GM21528 (cell line): ENCODE measurements around the gene PACSIN1.

ENCODE experiments used
- ATAC-seq: cut with Tn5 transposase; IDR thresholded peaks from one replicate; pipeline ENCODE4 v1.9.1; 2021; ENCODE audit warnings: mild to moderate bottlenecking, moderate library complexity; ENCODE audit not compliant: unreplicated experiment, low FRiP score

PACSIN1 gene

DNA sequence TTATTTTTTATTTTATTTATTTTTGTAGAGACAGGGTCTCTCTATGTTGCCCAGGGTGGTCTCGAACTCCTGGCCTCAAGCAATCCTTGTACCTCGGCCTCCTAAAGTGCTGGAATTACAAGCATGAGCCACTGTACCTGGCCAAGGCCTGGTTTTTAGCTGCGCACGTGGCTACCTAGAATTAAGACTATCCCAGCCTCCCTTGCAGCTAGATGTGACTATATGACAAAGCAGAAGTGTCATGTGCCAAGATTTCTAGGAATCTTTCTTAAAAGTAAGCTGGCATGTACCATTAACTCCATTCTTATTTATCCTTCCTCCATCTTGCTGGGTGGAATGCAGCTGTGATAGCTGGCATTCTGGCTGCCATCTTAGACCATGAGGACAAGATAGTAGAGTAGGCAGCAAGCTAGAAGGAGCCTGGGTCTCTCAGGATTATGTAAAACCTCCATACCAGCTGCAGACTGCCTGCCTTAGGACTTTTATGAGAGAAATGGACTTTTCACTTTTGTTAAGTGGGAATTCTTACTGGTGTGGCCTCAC lies 92.4 kb downstream of the PACSIN1 start:
- ATAC-seq = no peak

DNA sequence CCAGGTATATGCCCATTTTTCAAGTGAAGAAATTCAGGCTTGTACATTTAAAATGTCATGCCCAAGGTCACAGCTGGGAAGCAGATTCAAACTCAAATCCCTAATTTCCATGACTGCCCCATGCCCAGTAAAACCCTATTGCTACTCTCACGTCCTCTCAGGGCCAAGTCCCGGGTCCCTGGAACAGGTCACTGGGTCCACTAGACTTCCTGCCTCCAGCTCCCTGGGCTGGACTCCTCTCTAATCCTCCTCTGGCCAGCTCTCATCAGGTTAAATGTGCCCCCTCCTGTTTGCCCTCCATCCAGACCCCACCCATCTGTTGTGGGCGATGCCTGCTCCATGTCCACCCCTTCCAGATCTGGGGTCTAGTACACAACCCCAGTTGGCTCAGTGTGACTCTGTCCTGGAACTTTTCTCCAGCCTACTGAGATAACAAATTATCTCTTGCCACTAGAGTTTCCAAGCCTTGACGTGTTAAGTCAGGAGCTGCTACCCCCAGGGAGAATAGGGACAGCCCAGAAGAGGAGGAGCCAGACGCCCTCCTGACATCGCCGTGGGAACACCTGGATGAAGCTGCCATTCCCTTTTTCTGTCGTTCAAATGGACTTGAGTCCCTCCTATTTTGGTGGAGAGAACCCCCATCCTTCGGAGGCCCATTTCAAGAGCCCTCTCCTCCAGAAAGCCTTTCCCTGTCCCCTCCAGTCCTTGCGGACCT lies 93.9 kb downstream of the PACSIN1 start:
- ATAC-seq = no peak

DNA sequence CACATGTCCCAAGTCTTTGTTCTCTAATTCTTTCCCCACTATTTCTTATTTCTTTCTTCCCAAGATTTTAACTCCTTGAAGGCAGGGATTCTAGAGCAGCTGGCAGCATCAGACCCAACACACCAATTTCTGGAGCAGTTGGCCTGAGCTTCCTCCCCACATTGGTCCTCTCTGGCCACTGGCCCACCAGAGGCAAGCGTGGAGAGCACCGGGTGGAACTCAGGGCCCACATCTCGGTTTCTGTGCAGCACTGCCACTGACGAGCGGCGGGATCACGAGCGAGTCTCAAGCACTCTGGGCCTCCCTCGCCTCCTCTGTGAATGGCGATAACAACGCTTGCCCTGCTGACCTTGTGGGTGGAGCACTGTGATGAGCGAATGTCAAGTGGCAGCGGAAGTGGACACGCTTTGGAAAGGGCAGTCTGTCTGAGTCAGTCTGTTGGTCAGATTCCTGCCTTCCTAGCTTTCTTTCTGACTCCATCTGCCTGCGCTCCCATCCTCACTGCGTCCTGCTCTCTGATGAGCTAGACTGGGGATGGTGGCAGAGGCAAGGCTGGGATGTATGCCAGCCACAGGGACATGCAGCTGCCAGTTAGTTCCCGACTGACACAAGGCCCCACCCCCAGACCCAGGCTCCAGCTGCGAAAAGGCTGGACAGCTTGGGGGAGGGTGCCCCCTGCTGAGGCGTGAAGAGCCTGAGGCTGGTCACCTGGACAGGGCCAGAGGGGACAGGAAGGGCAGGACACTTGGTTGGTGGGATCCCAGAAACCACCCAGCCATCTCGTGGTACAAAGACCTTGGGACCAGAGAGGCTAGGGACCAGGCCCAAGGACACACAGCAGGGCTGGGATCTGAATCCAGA lies 94.7 kb downstream of the PACSIN1 start:
- no peak for ATAC-seq

DNA sequence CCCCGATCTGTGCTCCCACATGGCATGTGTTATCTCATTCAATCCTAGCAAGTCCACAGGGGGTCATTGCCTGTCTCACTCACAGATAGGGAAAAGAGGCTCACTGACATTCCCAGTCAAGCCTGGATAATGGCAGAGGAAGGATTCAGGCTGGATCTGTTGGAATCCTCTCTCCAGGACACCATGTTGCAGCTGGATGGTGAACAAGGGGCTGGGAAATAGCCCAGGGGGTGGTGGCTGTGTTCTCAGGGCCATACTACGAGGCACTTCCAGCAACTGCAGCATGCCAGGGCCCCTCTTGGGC lies 95.3 kb downstream of the PACSIN1 start:
- no peak for ATAC-seq

DNA sequence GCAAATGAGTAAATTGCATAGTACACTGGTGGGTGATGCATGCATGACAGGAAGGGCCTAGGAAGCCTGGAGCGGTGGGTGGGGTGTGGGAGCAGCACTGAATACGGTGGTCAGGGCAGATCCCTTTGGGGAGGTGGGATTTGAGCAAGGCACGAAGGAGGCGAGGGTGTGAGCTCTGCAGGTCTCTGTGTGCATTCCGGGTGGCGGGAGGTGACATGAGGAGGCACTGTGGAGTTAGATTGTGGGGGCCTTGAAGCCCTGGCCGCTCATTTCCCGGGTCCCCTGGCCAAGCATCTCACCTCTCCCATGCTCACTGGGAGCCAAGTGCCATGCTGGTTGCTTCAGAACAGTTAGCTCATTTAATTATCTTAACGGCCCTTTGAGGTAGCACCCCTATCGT lies 96.5 kb downstream of the PACSIN1 start:
- ATAC-seq = no peak

DNA sequence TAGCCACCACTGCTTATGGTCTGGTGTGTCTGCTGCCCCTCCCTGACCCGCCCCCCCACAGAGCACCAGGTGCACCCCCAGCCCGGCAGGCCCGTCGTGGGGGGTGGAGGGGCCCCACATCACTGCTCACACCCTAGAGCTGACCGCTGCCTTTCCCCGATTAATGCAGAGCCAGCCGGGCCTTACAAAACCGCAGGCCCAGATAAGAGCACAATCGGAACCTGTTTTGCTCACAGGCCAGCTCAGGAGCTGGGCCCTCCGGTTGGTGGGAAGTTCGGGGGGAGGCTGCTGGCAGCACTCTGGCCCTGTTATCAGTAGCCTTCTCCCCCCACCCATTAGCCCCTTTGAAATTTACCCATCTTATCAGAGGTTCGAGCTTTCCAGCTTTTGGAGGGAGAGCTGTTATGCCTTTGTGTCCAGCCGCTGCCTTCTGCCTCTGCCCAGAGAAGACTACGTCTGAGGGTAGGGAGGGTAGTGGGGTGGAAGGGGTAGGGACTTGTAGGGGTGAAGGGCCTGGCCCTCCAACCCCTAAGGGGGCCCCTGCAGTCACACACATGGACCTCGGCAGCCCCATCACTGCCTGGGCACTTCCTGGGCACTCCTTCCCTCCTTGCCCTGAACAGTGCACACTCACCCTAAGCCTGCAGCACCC lies 97.1 kb downstream of the PACSIN1 start:
- no peak for ATAC-seq

DNA sequence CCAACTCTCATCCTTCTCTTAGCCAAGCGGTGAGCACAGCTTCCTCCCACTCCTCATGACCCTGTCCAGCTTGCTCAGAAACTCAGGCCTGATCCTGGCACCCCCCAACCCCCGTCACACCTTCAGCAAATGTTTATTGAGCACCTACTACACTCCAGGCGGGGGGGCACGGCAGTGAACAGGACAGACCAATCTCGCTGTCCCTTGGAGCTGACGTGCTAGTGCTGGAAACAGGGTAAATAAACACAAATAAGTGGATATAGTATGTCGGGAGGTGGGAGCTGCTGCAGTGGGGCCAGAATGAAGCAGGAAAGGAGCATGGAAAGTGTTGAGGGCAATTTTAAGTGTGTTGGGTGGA lies 97.6 kb downstream of the PACSIN1 start:
- ATAC-seq = no peak

DNA sequence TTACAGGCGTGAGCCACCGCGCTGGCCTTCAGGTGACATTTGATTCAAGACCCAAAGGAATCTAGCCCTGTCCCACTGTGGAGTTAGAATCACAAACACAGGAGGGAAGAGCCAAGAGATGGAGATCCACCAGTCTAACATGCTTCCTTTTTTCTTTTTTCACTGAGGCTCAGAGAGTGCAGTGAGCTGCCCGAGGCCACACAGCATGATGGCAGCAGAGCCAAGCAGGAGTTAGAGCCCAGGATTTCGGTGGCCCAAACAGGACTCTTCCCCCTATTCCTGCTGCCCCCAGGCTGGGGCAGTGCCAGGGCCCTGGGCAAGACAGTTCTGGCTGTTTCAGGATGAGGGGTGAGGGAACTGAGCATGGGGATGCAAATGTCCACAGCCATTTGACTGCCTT lies 98.3 kb downstream of the PACSIN1 start:
- ATAC-seq = no peak

DNA sequence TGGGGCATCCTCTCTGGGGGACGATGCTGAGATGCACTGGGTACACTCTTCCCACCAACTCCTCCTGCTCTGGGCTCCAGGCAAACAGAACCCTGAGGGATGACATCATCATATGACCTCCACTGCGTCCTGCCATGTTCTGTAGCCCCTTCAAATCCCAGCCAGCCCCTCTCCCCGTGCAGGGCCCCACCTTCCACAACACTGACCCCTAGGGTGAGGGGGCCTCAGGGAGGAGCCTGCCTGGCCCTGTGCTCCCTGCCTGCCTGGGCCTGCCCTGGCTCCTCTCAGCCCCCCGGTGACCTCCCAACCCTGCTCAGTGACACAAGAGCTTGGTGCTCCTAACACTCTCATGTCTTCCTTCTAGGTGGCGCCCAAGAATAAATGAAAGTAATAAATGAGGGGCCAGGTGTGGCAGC lies 99.9 kb downstream of the PACSIN1 start:
- ATAC-seq = no peak

DNA sequence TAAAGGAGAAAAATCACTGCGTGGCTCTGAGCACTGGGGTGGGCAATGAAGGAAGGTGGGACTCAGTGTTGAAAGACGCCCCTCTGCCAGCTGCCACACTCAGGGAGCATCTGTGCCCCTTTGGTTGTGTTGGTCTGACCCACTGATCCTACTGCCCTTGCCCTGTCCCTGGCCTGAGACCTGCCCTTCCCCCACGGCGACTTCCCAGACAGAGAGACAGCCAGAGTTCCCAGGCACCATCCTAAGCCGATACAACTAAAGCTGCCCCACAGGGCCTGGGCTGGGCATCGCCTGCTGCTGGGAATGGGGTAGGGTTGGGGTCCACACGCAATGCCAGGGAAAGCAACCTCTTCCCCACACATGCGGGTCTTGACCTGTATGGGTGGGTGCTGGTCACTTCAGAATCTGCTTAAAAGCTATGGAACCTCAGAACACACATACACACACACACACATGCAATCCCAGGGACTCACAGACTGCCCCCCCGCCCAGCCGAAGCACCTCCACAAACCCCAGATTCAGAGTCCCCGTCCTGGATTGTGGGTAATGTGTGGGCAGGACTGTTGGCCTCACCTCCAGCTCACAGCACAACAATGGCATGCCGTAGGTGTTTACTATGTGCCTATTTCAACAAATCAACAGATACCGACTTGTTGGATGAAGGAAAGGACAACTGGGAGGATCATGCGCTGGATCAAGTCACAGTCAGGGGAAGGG lies 101.1 kb downstream of the PACSIN1 start:
- ATAC-seq = no peak

DNA sequence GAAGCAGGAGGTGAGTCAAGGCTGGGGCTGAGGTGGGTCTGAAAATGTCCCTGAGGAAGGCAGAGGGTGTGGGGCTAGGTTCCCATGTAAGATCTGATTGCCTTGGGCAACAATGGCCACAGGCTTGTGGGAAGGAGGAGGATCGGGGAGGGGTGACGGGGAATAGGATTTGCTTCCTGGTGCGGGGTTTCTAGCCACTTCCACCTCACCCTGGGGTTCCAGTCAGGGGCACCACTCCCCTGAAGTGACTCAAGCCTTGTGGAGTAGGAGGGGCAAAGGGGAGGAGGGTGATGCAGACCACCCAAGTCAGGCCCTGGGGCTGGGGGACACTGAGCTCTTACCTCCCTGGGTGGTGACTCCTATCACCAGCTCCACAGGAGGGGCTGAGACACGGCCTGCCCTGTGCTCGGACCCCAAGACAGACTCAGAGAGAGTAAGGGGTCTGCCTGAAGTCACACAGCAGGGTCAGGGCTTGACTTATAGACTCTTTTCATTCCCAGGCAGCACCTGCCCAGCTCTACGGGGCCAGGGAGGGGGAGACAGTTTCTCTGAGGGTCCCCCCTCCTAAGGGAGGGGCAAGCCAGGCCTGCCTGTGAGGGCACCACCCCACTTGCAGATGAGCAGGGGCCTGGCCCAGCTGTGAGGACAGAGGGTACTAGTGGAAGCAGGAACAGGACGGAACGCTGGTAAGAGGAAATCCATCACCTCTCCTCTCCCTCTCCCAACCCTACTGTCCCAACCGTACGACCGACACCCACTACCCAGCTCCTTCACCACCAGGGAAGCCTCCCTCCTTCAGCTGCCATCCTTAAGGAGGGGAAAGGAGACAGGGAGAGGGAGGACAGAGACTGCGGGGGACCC lies 102.7 kb downstream of the PACSIN1 start:
- no peak for ATAC-seq

DNA sequence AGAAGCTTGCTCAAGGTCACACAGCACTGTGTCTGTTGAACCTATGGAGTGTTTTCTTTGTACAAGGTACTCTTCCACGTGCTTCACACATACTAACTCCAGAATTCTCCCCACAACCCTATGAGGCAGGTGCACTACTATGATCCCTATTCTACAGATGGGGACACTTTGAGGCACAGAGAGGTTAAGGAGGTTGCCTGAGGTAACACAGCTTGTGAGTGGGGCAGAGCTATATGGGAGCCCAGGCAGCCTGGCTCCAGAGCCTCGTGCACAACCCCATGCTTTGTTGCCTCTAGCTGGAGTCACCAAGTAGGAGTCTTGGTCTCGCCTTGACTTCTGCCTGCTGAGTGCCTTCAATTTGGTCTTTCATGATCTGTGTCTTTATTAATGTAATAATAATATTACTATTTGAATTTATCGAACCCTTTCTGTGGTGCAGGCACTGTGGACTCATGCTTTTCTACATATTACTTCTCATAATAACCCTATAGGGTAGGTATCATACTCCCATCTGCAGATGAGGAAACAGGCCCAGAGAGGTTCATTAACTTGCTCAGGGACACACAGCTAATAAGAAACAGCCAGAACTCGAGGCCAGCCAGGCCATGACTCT lies 103.6 kb downstream of the PACSIN1 start:
- no peak for ATAC-seq

DNA sequence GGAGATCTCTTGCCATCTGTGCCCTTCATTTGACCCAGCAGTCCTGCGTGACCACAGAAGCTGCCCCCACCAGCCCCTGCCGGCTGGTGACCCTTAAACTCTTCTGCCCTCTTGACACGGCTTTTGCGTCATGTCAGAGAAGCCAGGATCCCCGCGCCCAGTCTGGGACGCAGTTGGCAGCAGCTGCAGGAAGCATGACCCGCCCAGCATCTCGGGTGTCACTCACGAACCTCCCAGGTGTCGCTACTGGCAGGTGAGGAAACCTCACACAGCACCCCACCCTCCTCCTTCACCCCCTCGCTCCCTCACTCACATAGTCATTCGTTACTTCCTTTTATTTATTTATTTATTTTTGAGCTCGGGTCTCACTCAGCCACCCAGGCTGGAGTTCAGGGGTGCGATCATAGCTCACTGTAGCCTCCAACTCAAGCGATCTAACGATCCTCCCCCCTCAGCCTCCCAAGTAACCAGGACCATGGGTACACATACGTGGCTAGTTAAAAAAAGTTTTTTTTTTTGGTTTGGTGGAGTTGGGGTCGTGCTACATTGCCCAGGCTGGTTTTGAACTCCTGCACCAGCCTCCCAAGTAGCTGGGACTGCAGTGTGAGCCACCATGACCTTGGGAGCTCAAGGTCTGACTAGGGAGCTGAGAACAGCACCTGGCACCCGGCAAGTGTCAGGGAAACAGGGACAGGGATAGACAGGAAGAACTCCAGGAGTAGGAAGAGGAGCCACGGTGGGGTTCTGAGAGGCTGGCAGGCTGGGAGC lies 104.4 kb downstream of the PACSIN1 start:
- ATAC-seq = no peak

DNA sequence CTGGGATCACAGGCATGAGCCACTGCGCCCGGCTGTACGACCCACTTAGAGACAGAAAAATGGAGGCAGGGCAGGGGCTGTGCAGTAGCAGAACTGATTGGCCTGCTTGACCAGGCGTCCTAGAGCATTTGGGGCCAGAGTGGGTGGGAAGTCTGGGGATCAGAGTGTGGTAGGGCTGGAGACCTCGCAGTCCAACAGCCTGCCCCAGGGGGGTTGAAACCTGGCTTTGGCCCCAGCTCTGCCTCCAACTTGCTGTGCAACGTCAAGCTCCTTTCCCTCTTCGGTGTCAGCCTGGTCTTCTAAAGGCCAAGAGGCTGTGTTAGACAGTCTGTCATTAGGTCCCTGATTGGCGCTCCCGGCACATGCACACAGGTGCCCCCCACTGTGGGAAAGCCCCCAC lies 105.5 kb downstream of the PACSIN1 start:
- ATAC-seq = no peak

DNA sequence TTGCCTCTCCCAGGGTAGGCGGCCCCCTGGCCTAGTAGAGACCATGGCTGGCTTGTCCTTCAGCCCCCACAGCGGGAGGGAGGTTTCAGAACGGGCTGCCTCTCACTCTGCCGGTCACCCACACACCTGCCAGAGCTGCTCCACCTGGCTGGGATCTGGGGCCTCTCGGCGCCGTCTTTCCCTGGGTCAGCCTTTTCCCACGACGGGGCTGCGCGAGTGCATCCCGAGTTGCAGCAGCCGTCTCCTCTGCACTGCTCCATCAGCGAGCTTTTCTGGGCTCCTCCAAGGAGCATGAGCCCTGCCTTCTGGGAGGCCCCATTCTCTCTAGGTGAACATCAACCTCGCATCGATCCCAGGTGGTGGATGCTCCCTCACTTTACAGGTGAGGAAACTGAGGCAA lies 106.1 kb downstream of the PACSIN1 start:
- ATAC-seq = no peak

DNA sequence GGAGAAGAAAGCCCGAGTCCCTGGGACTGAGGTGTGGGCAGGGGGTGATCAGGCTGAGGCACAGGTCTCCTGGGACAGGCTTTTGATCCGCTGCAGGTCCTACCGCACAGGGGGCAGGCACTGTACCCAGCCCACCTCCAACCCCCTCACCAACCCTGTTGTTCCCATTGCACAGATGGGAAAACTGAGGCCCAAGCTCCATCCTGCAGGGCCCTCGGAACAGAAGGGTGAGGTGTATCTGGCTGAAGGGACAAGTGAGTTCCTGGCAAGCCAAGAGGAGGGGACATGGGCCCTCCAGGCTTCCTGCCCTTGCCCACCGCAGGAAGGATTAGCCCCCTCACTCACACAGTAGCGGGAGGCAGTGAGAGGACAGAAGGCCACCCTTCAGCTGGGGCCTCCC lies 106.7 kb downstream of the PACSIN1 start:
- no peak for ATAC-seq

DNA sequence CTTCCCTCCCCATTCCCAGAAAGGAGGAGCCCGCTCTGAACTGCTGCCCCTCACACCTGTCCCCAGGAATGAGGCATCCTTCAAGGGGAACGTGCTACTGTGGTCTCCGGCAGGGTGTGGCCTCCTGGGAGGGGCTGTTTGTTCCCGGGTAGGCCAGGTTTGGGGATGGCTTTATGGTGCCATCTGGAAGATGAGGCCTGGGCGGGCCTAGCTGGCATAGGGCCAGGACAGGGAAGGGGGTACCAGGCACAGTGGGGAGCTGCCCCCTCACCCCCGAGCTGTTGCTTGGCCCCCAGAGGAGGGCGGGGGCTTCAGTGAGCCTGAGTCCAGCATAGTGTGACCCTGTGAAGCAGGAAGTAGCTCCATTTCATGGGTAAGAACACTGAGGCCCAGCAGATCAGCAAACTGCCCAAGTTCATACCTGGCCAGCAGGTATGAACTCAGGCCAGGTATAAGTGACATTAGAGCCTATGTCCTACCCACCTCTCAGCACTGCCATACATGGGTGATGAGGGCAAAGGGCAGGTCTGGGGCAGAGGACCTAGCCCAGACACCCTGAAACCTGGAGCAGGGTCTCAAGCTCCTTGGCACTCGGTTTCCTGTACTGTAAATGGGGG lies 107.8 kb downstream of the PACSIN1 start:
- ATAC-seq = no peak

DNA sequence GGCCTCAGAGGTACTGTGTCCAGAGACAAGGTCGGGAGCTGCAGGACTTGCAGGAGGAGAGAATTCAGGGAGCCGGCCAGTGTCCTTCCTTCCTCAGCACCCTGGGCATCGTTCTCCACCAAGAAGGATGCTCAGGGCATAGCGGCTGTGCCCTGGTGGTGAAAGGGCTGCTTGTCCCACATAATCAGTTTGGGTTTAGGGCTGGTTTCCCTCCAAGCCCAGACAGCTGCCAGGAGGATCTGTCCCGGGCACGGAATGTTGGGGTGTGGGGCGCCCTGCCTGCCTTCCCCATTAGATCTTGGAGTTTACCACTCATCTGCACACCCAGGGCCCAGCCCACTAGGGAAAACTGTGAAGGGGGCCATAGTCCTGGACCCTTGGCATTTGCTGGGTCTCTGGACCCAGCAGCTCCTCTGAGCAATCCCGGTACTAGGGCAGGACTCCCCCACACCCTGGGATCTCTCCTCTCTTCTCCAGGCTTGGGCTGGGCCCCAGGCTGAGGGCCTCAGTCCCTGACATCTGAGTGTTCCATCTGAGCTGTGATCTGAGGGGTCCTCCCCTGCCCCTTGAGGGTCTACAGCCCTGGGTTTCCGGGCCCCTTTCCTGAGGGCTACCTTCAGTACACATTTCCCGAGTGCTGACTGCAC lies 108.9 kb downstream of the PACSIN1 start:
- no peak for ATAC-seq
